GM23338 (cell line): ENCODE results near the gene CPNE4. TPM values are rescaled to one million over a fixed set of nuclear protein-coding genes. Genes with fewer than 3 reads are reported as not detected.

Experiments
- ATAC-seq: fragments of 200-7000 bp; cut with Tn5 transposase; 3 replicates; pipeline ENCODE4 v1.9.1; 2020
- DNase-seq: peaks from one replicate; pipeline ENCODE4 v3.0.0-alpha.2; 2015; ENCODE audit warnings: low spot score
- H2AFZ ChIP-seq: fragments of 200-600 bp; sonication (generic); 2 replicates; pipeline ENCODE4 v1.8.0; 2016; ENCODE audit warnings: antibody characterized with exemption, mild to moderate bottlenecking, moderate library complexity
- H3F3A ChIP-seq: fragments of 200-600 bp; sonication (generic); replicated peaks from 2 replicates; pipeline ENCODE4 v1.8.0; 2017; ENCODE audit warnings: antibody characterized with exemption, mixed run types, low read depth
- H3K27ac ChIP-seq: fragments of 200-600 bp; sonication (generic); 2 replicates; pipeline ENCODE4 v1.6.1; 2016; ENCODE audit warnings: low read depth
- H3K27me3 ChIP-seq: fragments of 200-600 bp; sonication (generic); 2 replicates; pipeline ENCODE4 v1.8.0; 2016; ENCODE audit warnings: mild to moderate bottlenecking, mixed run types, moderate library complexity; ENCODE audit not compliant: insufficient read depth
- H3K36me3 ChIP-seq: fragments of 200-600 bp; sonication (generic); 2 replicates; pipeline ENCODE4 v1.8.0; 2016; ENCODE audit warnings: mild to moderate bottlenecking; ENCODE audit not compliant: insufficient read depth
- H3K4me1 ChIP-seq: fragments of 200-600 bp; sonication (generic); 2 replicates; pipeline ENCODE4 v1.8.0; 2016; ENCODE audit warnings: mild to moderate bottlenecking, moderate library complexity; ENCODE audit not compliant: insufficient read depth
- H3K4me2 ChIP-seq: fragments of 200-600 bp; sonication (generic); 2 replicates; pipeline ENCODE4 v1.7.1; 2017; ENCODE audit warnings: mixed run types
- H3K4me3 ChIP-seq: fragments of 200-600 bp; sonication (generic); 2 replicates; pipeline ENCODE4 v1.6.1; 2016; ENCODE audit warnings: mixed run types
- H3K79me2 ChIP-seq: fragments of 200-600 bp; sonication (generic); replicated peaks from 2 replicates; pipeline ENCODE4 v1.8.0; 2017; ENCODE audit warnings: mild to moderate bottlenecking; ENCODE audit not compliant: insufficient read depth
- H3K9me2 ChIP-seq: fragments of 200-600 bp; sonication (generic); 2 replicates; pipeline ENCODE4 v1.8.0; 2017; ENCODE audit not compliant: insufficient read depth
- H4K20me1 ChIP-seq: fragments of 200-600 bp; sonication (generic); replicated peaks from 2 replicates; pipeline ENCODE4 v1.8.0; 2017; ENCODE audit warnings: mild to moderate bottlenecking; ENCODE audit not compliant: insufficient read depth
- H3K27ac Mint-ChIP-seq: 2 replicates; pipeline ENCODE4 v1.8.0; 2020; ENCODE audit warnings: inconsistent platforms, mild to moderate bottlenecking, moderate library complexity, mixed read lengths
- H3K27me3 Mint-ChIP-seq: 3 replicates; pipeline ENCODE4 v1.8.0; 2022; ENCODE audit warnings: low read depth, mild to moderate bottlenecking, moderate library complexity, mixed read lengths, inconsistent platforms; ENCODE audit not compliant: insufficient read depth, poor library complexity
- H3K36me3 Mint-ChIP-seq: 3 replicates; pipeline ENCODE4 v1.8.0; 2021; ENCODE audit warnings: low read depth, mild to moderate bottlenecking, inconsistent platforms, moderate library complexity, mixed read lengths
- H3K4me1 Mint-ChIP-seq: 3 replicates; pipeline ENCODE4 v1.8.0; 2020; ENCODE audit warnings: mild to moderate bottlenecking, inconsistent platforms, mixed read lengths
- H3K4me3 Mint-ChIP-seq: 3 replicates; pipeline ENCODE4 v1.8.0; 2021; ENCODE audit warnings: moderate library complexity, mild to moderate bottlenecking, inconsistent platforms, mixed read lengths
- H3K9me3 Mint-ChIP-seq: 3 replicates; pipeline ENCODE4 v1.8.0; 2020; ENCODE audit warnings: moderate library complexity, mild to moderate bottlenecking, inconsistent platforms, mixed read lengths
- CREB1 ChIP-seq: fragments of 250-450 bp; sonication (Bioruptor Pico); IDR thresholded peaks from 2 replicates; pipeline ENCODE4 v1.5.0; 2020; ENCODE audit warnings: low read depth, mild to moderate bottlenecking, moderate library complexity
- EZH2 ChIP-seq: fragments of 200-600 bp; sonication (generic); IDR thresholded peaks from one replicate; pipeline ENCODE4 v1.8.0; 2017; ENCODE audit warnings: antibody characterized with exemption, mild to moderate bottlenecking, low read depth; ENCODE audit not compliant: unreplicated experiment
- EZH2phosphoT487 ChIP-seq: fragments of 200-600 bp; sonication (generic); IDR thresholded peaks from one replicate; pipeline ENCODE4 v1.8.1; 2018; ENCODE audit warnings: antibody characterized with exemption; ENCODE audit not compliant: unreplicated experiment
- JUNB ChIP-seq: IDR thresholded peaks from one replicate; pipeline ENCODE4 v1.6.1; 2016; ENCODE audit warnings: antibody characterized with exemption; ENCODE audit not compliant: unreplicated experiment
- NANOG ChIP-seq: IDR thresholded peaks from 2 replicates; pipeline ENCODE4 v1.6.1; 2016; ENCODE audit warnings: antibody characterized with exemption, borderline replicate concordance
- POLR2AphosphoS5 ChIP-seq: IDR thresholded peaks from 2 replicates; pipeline ENCODE4 v1.6.1; 2016; ENCODE audit warnings: antibody characterized with exemption, low read depth
- STAT1 ChIP-seq: IDR thresholded peaks from one replicate; pipeline ENCODE4 v1.6.1; 2016; ENCODE audit warnings: antibody characterized with exemption; ENCODE audit not compliant: unreplicated experiment
- ZNF114 ChIP-seq: fragments of 250-450 bp; sonication (Bioruptor Pico); IDR thresholded peaks from 2 replicates; pipeline ENCODE4 v1.5.0; 2020; ENCODE audit warnings: mild to moderate bottlenecking, moderate library complexity
- ZNF331 ChIP-seq: fragments of 250-450 bp; sonication (Bioruptor Pico); IDR thresholded peaks from 2 replicates; pipeline ENCODE4 v1.5.0; 2020; ENCODE audit warnings: low read depth, mild to moderate bottlenecking, moderate library complexity
- ZNF462 ChIP-seq: fragments of 250-450 bp; sonication (Bioruptor Pico); IDR thresholded peaks from 2 replicates; pipeline ENCODE4 v1.5.0; 2020; ENCODE audit warnings: mild to moderate bottlenecking, moderate library complexity
- polyA plus RNA-seq: library from polyadenylated mRNA; unstranded; fragments of >200 nt; fragmentation: Nextera tagmentation; extraction: Ambion mirVana; gene quantifications from 2 replicates; pipeline ENCODE4 v1.2.1, GENCODE V29; 2016
- total RNA-seq: library from RNA; depleted of rRNA; stranded (reverse); fragments of >200 nt; shearing (Covaris generic); gene quantifications from 2 replicates; pipeline ENCODE4 v1.2.3, GENCODE V29; 2014
- TF ChIP-seq, protein P1 (sequence below): IDR thresholded peaks from one replicate; pipeline ENCODE4 v1.6.1; 2018; ENCODE audit warnings: antibody characterized with exemption; ENCODE audit not compliant: unreplicated experiment
- TF ChIP-seq, protein P2 (sequence below), 2 experiments: fragments of 200-600 bp in 1 of 2; sonication (generic) in 1 of 2; conservative IDR thresholded peaks; 2 replicates each; pipeline versions ENCODE4 v1.5.1 to v1.6.1; 2016 to 2017; ENCODE audit warnings: antibody characterized with exemption in 2 of 2, low read depth in 2 of 2, mild to moderate bottlenecking in 2 of 2, moderate library complexity in 1 of 2
- TF ChIP-seq, protein P3 (sequence below): IDR thresholded peaks from 2 replicates; pipeline ENCODE4 v1.6.1; 2016; ENCODE audit warnings: antibody characterized with exemption

The CPNE4 gene
- total and polyA plus RNA-seq, 2 experiments from 2014 or later: 2.0 to 6.5 TPM

DNA sequence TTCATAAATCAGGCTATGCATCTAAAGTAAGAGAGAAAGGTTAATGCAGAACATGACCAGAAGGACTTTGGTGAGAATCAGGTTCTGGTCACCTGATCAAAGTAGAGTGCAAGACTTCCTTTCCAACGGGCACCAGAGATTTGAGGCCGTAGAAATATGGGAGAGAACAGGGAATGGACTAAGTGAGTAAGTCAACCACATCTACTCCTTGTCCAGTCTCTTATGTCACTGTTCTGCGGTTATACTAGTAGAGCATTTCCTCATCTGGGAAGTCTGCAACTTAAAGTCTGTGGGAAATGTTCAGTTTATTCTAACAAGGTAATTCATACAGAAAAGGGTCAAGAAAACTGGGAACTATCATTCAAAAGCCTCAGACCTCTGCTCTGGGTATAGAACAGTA lies 232.8 kb downstream of the CPNE4 start:
- peaks cover 20% of the 10 kb centered on the region for H3K4me1 Mint-ChIP-seq
- H3K4me3 ChIP-seq: no peak overlapping the region
- TF ChIP-seq POLR2AphosphoS5 (no peak), JUNB (no peak), ZNF462 (CRISPR knock-in tag) (no peak), EZH2 (no peak), NANOG (no peak), CREB1 (CRISPR knock-in tag) (no peak), ZNF114 (no peak), STAT1 (no peak), EZH2phosphoT487 (no peak), ZNF331 (no peak)
- TF ChIP-seq, protein P1, sequence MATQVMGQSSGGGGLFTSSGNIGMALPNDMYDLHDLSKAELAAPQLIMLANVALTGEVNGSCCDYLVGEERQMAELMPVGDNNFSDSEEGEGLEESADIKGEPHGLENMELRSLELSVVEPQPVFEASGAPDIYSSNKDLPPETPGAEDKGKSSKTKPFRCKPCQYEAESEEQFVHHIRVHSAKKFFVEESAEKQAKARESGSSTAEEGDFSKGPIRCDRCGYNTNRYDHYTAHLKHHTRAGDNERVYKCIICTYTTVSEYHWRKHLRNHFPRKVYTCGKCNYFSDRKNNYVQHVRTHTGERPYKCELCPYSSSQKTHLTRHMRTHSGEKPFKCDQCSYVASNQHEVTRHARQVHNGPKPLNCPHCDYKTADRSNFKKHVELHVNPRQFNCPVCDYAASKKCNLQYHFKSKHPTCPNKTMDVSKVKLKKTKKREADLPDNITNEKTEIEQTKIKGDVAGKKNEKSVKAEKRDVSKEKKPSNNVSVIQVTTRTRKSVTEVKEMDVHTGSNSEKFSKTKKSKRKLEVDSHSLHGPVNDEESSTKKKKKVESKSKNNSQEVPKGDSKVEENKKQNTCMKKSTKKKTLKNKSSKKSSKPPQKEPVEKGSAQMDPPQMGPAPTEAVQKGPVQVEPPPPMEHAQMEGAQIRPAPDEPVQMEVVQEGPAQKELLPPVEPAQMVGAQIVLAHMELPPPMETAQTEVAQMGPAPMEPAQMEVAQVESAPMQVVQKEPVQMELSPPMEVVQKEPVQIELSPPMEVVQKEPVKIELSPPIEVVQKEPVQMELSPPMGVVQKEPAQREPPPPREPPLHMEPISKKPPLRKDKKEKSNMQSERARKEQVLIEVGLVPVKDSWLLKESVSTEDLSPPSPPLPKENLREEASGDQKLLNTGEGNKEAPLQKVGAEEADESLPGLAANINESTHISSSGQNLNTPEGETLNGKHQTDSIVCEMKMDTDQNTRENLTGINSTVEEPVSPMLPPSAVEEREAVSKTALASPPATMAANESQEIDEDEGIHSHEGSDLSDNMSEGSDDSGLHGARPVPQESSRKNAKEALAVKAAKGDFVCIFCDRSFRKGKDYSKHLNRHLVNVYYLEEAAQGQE: no peak
- TF ChIP-seq, protein P2, sequence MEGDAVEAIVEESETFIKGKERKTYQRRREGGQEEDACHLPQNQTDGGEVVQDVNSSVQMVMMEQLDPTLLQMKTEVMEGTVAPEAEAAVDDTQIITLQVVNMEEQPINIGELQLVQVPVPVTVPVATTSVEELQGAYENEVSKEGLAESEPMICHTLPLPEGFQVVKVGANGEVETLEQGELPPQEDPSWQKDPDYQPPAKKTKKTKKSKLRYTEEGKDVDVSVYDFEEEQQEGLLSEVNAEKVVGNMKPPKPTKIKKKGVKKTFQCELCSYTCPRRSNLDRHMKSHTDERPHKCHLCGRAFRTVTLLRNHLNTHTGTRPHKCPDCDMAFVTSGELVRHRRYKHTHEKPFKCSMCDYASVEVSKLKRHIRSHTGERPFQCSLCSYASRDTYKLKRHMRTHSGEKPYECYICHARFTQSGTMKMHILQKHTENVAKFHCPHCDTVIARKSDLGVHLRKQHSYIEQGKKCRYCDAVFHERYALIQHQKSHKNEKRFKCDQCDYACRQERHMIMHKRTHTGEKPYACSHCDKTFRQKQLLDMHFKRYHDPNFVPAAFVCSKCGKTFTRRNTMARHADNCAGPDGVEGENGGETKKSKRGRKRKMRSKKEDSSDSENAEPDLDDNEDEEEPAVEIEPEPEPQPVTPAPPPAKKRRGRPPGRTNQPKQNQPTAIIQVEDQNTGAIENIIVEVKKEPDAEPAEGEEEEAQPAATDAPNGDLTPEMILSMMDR (conservative IDR thresholded peaks at IDR 0.05; ENCODE audit: low read depth in 2 of 2): no peak
- TF ChIP-seq, protein P3, sequence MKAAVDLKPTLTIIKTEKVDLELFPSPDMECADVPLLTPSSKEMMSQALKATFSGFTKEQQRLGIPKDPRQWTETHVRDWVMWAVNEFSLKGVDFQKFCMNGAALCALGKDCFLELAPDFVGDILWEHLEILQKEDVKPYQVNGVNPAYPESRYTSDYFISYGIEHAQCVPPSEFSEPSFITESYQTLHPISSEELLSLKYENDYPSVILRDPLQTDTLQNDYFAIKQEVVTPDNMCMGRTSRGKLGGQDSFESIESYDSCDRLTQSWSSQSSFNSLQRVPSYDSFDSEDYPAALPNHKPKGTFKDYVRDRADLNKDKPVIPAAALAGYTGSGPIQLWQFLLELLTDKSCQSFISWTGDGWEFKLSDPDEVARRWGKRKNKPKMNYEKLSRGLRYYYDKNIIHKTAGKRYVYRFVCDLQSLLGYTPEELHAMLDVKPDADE: no peak
- no peaks in the 10 kb centered on the region for H3K9me2 ChIP-seq
- no peak overlapping the region for H2AFZ ChIP-seq
- H3K79me2 ChIP-seq: no peaks in the 10 kb centered on the region
- H3K27ac Mint-ChIP-seq: no peak overlapping the region
- H3K27me3 Mint-ChIP-seq: peaks cover 3% of the 10 kb centered on the region
- H3K27ac ChIP-seq: no peak overlapping the region
- H3F3A ChIP-seq: no peaks in the 10 kb centered on the region
- peaks cover 13% of the 10 kb centered on the region for H3K4me1 ChIP-seq
- no peak overlapping the region for H3K4me3 Mint-ChIP-seq
- H3K9me3 Mint-ChIP-seq: no peaks in the 10 kb centered on the region
- ATAC-seq (no peak), DNase-seq (no peak)
- no peaks in the 10 kb centered on the region; the same call in 1 of the 2 replicates for H3K27me3 ChIP-seq
- no peaks in the 10 kb centered on the region for H4K20me1 ChIP-seq
- no peak overlapping the region for H3K4me2 ChIP-seq
- H3K36me3 Mint-ChIP-seq: no peaks in the 10 kb centered on the region
- H3K36me3 ChIP-seq: no peaks in the 10 kb centered on the region
